ENCODE data around the gene ADAM12. TPM values are rescaled to one million over a fixed set of nuclear protein-coding genes. Genes with fewer than 3 reads are reported as not detected.

Gene ADAM12, protein sequence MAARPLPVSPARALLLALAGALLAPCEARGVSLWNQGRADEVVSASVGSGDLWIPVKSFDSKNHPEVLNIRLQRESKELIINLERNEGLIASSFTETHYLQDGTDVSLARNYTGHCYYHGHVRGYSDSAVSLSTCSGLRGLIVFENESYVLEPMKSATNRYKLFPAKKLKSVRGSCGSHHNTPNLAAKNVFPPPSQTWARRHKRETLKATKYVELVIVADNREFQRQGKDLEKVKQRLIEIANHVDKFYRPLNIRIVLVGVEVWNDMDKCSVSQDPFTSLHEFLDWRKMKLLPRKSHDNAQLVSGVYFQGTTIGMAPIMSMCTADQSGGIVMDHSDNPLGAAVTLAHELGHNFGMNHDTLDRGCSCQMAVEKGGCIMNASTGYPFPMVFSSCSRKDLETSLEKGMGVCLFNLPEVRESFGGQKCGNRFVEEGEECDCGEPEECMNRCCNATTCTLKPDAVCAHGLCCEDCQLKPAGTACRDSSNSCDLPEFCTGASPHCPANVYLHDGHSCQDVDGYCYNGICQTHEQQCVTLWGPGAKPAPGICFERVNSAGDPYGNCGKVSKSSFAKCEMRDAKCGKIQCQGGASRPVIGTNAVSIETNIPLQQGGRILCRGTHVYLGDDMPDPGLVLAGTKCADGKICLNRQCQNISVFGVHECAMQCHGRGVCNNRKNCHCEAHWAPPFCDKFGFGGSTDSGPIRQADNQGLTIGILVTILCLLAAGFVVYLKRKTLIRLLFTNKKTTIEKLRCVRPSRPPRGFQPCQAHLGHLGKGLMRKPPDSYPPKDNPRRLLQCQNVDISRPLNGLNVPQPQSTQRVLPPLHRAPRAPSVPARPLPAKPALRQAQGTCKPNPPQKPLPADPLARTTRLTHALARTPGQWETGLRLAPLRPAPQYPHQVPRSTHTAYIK
- total RNA-seq (2014; rRNA removed; shearing (Covaris generic)) (0.16 and 0.87 TPM in 2 replicates), polyA plus RNA-seq (2016; fragmentation: Nextera tagmentation; extraction: Ambion mirVana) (0.13 TPM in 1 of 2 replicates, not detected in the other)
- long read RNA-seq: 0 reads

DNA sequence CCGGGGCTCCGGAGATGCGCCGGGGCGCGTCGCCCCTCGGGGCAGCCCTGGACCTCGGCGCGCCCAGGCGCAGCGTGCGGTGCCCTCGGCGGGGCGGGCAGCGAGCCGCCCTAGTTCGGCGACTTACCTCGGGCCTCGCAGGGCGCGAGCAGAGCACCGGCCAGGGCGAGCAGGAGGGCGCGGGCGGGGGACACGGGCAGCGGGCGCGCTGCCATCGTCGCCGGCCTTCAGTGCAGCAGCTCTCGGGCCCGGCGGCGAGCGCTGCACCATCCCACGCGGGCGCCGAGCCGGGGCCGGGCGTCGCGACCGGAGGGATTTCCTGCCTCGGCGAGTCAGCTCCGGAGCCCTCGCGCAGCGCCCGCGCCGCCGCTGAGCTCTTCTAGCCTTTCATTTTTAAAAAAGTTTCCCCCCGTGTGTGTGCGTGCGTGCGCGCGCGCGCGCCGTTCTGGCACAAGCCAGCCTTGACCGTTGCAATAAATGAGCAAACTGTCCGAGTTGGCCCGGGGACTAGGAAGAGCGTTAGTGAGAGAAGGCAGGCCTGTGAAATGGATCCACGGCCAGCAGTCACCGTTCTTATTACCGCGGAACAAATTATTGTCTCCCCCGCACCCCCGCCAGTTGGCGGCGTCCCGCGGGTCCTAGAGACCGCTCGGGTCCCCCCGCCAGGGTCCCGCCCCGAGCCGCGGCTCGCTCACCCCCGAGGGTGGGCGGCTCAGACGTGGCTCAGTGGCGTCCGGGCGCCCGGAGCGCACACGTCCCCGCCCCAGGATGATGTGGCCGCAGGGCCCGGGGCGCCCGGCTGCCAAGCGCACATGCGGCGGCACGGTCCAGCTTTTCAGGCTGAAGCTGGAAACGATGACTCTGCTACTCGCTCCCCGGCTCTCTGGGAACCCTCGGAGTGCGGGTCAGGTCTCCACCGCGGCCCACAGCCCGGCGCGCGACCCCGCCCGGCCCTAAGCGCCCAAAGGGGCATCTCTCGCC, at the start of gene ADAM12:
Gene ADAM12 (minus strand): TSS at position 547 of the 981 bp plus-strand sequence. CDS start 332 bp downstream, at position 215.
- no peaks in the 10 kb centered on the region for H4K20me1 ChIP-seq (replicated peaks; ENCODE audit: insufficient read depth)
- DNase-seq (ENCODE audit: low spot score) (peak; percentile 68), ATAC-seq (peak; percentile 68)
- H2AFZ ChIP-seq: peak within 1 kb of the TSS; percentile 98
- H3F3A ChIP-seq (replicated peaks; ENCODE audit: low read depth): no peaks in the 10 kb centered on the region
- H3K79me2 ChIP-seq (replicated peaks; ENCODE audit: insufficient read depth): no peaks in the 10 kb centered on the region
- peak within 1 kb of the TSS; percentile 93 for H3K4me2 ChIP-seq
- peak within 1 kb of the TSS; percentile 81 for H3K4me3 ChIP-seq
- peaks cover 52% of the 10 kb centered on the region for H3K27me3 ChIP-seq (ENCODE audit: insufficient read depth)
- TF ChIP-seq STAT1 (IDR thresholded peaks at IDR 0.05; ENCODE audit: unreplicated experiment): no peak
- TF ChIP-seq ZNF114 (CRISPR knock-in tag; IDR thresholded peaks at IDR 0.05): no peak
- TF ChIP-seq, protein P1, sequence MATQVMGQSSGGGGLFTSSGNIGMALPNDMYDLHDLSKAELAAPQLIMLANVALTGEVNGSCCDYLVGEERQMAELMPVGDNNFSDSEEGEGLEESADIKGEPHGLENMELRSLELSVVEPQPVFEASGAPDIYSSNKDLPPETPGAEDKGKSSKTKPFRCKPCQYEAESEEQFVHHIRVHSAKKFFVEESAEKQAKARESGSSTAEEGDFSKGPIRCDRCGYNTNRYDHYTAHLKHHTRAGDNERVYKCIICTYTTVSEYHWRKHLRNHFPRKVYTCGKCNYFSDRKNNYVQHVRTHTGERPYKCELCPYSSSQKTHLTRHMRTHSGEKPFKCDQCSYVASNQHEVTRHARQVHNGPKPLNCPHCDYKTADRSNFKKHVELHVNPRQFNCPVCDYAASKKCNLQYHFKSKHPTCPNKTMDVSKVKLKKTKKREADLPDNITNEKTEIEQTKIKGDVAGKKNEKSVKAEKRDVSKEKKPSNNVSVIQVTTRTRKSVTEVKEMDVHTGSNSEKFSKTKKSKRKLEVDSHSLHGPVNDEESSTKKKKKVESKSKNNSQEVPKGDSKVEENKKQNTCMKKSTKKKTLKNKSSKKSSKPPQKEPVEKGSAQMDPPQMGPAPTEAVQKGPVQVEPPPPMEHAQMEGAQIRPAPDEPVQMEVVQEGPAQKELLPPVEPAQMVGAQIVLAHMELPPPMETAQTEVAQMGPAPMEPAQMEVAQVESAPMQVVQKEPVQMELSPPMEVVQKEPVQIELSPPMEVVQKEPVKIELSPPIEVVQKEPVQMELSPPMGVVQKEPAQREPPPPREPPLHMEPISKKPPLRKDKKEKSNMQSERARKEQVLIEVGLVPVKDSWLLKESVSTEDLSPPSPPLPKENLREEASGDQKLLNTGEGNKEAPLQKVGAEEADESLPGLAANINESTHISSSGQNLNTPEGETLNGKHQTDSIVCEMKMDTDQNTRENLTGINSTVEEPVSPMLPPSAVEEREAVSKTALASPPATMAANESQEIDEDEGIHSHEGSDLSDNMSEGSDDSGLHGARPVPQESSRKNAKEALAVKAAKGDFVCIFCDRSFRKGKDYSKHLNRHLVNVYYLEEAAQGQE (IDR thresholded peaks at IDR 0.05; ENCODE audit: unreplicated experiment): no peak
- TF ChIP-seq NANOG (IDR thresholded peaks at IDR 0.05; ENCODE audit: borderline replicate concordance): no peak
- TF ChIP-seq ZNF331 (CRISPR knock-in tag; IDR thresholded peaks at IDR 0.05; ENCODE audit: low read depth): no peak
- TF ChIP-seq EZH2 (IDR thresholded peaks at IDR 0.05; ENCODE audit: low read depth, unreplicated experiment): peak; percentile 39
- no peak within 1 kb of the TSS for H3K27ac ChIP-seq (ENCODE audit: low read depth)
- peaks cover 3% of the 10 kb centered on the region; the same call in 1 of the 3 replicates for H3K36me3 Mint-ChIP-seq (ENCODE audit: low read depth)
- H3K4me1 ChIP-seq (ENCODE audit: insufficient read depth): peaks cover 10% of the 10 kb centered on the region; the same call in 1 of the 2 replicates
- peaks cover 35% of the 10 kb centered on the region for H3K27me3 Mint-ChIP-seq (ENCODE audit: insufficient read depth, low read depth, poor library complexity)
- peak within 1 kb of the TSS; percentile 84 for H3K4me3 Mint-ChIP-seq
- H3K9me3 Mint-ChIP-seq: peaks cover 3% of the 10 kb centered on the region
- H3K9me2 ChIP-seq (ENCODE audit: insufficient read depth): no peaks in the 10 kb centered on the region
- H3K36me3 ChIP-seq (ENCODE audit: insufficient read depth): no peaks in the 10 kb centered on the region
- peaks cover 13% of the 10 kb centered on the region; the same call in 2 of the 3 replicates for H3K4me1 Mint-ChIP-seq
- no peak within 1 kb of the TSS for H3K27ac Mint-ChIP-seq
